BLaER1 (cell line): ENCODE measurements around the gene PHLPP1.
"Not testable (repeated sequence)": the region's sequence is repeated elsewhere in the genome, so short reads cannot be mapped to it uniquely, and the experiment has no call there.

Source experiments
- H3K27ac ChIP-seq: shearing (Covaris generic); formaldehyde crosslinking; 2 replicates; pipeline ENCODE4 v1.8.1; 2022
- H3K27me3 ChIP-seq: shearing (Covaris generic); formaldehyde crosslinking; 2 replicates; pipeline ENCODE4 v1.8.1; 2022
- H3K36me3 ChIP-seq: shearing (Covaris generic); formaldehyde crosslinking; 2 replicates; pipeline ENCODE4 v1.8.1; 2022
- H3K4me1 ChIP-seq: shearing (Covaris generic); formaldehyde crosslinking; 2 replicates; pipeline ENCODE4 v1.8.1; 2022
- H3K4me2 ChIP-seq: shearing (Covaris generic); formaldehyde crosslinking; 2 replicates; pipeline ENCODE4 v1.8.1; 2022
- H3K4me3 ChIP-seq: shearing (Covaris generic); formaldehyde crosslinking; 2 replicates; pipeline ENCODE4 v1.8.1; 2022
- H3K9ac ChIP-seq: shearing (Covaris generic); formaldehyde crosslinking; 2 replicates; pipeline ENCODE4 v1.8.1; 2022
- H3K9me3 ChIP-seq: shearing (Covaris generic); formaldehyde crosslinking; 2 replicates; pipeline ENCODE4 v1.8.1; 2022
- H4K20me1 ChIP-seq: shearing (Covaris generic); formaldehyde crosslinking; 2 replicates; pipeline ENCODE4 v1.8.1; 2022
- Cebpa-rat ChIP-seq: shearing (Covaris generic); IDR thresholded peaks from 2 replicates; pipeline ENCODE4 v1.8.1; 2022

Gene PHLPP1

DNA sequence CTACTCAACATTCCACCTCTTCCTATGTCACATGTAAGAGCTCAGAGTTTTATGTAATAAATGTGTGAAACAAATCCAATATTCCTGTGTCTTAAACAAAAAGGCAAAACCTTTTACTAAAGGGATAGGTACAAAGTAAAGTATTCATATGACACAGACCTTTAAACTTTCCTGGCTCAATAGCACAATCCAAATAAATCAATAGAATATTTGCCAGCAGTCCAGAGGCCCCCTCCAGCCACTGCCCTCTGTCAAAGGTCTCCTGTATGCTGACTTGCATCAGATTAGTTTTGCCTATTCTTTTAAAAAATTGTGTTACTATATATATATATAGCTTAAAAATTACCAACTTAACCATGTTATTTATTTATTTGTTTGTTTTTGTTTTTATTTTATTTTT, 17.7 kb upstream of the PHLPP1 start:
- Histone ChIP-seq H3K4me3 (no peak overlapping the region), H3K9me3 (peaks cover 12% of the 10 kb centered on the region), H4K20me1 (no peaks in the 10 kb centered on the region), H3K27ac (no peak overlapping the region), H3K4me2 (no peak overlapping the region), H3K4me1 (peaks cover 13% of the 10 kb centered on the region), H3K27me3 (no peaks in the 10 kb centered on the region), H3K36me3 (no peaks in the 10 kb centered on the region), H3K9ac (no peak overlapping the region)
- TF ChIP-seq Cebpa-rat = no peak

DNA sequence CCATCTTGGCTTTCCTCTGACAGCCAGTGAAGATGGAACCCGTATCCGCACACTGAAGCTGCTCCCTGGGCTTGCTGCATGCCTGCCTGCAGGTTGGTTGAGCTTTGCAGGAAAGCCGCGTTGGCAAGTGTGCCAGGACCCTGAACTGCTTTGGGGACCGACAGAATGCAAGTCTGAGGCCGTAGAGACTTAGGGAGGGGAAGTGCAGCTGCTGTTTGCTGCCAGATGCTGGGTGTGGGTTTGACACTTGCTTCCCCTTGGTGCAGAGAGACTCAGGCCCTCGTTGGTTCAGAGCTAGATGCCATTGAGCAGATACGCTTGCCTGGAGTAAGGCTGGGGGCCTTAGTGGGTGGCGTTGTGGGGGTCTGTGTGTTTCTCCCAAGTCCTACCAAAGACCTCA, 13.1 kb upstream of the PHLPP1 start:
- Histone ChIP-seq H4K20me1 (no peaks in the 10 kb centered on the region), H3K4me2 (peak overlapping the region; percentile 58), H3K9me3 (peaks cover 8% of the 10 kb centered on the region; the same call in 1 of the 2 replicates), H3K4me3 (no peak overlapping the region), H3K36me3 (no peaks in the 10 kb centered on the region), H3K4me1 (peaks cover 22% of the 10 kb centered on the region), H3K27me3 (no peaks in the 10 kb centered on the region), H3K9ac (peak overlapping the region; percentile 22; the same call in 1 of the 2 replicates), H3K27ac (peak overlapping the region; percentile 63)
- no peak for TF ChIP-seq Cebpa-rat

DNA sequence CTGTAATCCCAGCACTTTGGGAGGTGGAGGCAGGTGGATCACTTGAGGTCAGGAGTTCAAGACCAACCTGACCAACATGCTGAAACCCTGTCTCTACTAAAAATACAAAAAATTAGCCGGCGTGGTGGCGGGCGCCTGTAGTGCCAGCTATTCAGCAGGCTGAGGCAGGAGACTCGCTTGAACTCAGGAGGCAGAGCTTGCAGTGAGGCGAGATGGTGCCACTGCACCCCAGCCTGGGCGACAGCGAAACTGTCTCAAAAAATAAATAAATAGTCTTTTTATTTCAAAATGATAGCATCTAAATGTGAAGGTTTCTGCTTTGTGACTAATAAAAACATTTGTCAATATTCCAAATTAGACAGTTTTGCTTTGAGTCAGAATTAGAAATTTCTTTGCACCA, 8.5 kb upstream of the PHLPP1 start:
- not testable (repeated sequence) for H3K36me3 ChIP-seq, H3K27ac ChIP-seq, H3K4me2 ChIP-seq, H3K4me3 ChIP-seq, H3K9ac ChIP-seq, H3K9me3 ChIP-seq, H3K27me3 ChIP-seq, H4K20me1 ChIP-seq
- H3K4me1 ChIP-seq = peaks cover 35% of the 10 kb centered on the region

DNA sequence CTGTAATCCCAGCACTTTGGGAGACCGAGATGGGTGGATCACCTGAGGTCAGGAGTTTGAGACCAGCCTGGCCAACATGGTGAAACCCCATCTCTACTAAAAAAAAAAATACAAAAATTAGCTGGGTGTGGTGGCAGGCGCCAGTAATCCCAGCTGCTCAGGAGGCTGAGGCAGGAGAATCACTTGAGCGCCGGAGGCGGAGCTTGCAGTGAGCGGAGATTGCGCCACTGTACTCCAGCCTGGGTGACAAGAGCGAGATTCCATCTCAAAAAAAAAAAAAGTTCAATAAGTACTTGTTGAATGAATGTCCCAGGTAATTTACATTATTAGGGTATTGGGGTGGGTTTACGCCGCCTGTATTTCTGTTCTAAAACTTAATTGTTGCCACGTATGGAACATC, 5.4 kb upstream of the PHLPP1 start:
- not testable (repeated sequence) for H3K9ac ChIP-seq, H4K20me1 ChIP-seq, H3K27ac ChIP-seq, H3K27me3 ChIP-seq, H3K9me3 ChIP-seq, H3K36me3 ChIP-seq, H3K4me3 ChIP-seq
- peaks cover 32% of the 10 kb centered on the region for H3K4me1 ChIP-seq
- peak overlapping the region; percentile 42; the same call in 1 of the 2 replicates for H3K4me2 ChIP-seq

DNA sequence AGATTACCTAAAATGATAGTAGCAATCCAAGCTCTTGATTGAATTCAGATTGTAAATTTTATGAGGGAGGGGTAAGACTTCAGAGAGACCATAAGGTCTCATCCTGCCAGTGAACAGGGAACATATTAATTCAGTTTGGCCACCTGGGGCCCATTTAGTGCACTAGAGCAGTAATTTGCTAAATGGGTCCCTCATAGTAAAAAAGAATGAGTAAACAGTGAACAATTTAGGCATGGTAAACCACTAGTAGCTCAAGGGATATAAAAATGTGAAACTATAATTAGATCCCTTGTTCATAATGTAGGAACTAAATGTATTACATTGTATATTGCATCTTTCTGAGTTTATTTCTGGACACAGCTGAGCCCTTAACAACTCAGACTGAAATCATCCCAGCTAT, 4.9 kb upstream of the PHLPP1 start:
- Histone ChIP-seq H3K4me1 (peaks cover 32% of the 10 kb centered on the region), H3K9ac (no peak overlapping the region), H3K36me3 (no peaks in the 10 kb centered on the region), H3K9me3 (no peaks in the 10 kb centered on the region), H3K4me2 (peak overlapping the region; percentile 42), H4K20me1 (no peaks in the 10 kb centered on the region), H3K27me3 (no peaks in the 10 kb centered on the region), H3K27ac (no peak overlapping the region), H3K4me3 (no peak overlapping the region)
- no peak for TF ChIP-seq Cebpa-rat

DNA sequence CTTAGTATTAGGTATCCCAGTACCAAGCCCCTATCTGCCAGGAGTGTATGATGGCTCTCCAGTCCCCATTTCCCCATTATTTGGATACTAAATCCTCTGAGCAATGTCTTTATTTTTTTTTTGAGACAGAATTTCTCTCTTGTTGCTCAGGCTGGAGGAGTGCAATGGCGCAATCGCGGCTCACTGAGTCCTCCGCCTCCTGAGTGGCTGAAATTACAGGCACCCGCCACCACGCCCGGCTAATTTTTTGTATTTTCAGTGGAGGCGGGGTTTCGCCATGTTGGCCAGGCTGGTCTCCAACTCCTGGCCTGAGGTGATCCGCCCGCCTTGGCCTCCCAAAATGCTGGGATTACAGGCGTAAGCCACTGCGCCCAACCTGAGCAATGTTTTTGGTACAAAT, 3.6 kb upstream of the PHLPP1 start:
- Histone ChIP-seq H3K9ac (no peak overlapping the region), H3K4me3 (no peak overlapping the region), H3K27ac (no peak overlapping the region), H3K4me2 (no peak overlapping the region), H3K27me3 (no peaks in the 10 kb centered on the region), H4K20me1 (peaks cover 8% of the 10 kb centered on the region; the same call in 1 of the 2 replicates), H3K36me3 (no peaks in the 10 kb centered on the region), H3K4me1 (peaks cover 32% of the 10 kb centered on the region), H3K9me3 (no peaks in the 10 kb centered on the region)
- TF ChIP-seq Cebpa-rat = no peak

DNA sequence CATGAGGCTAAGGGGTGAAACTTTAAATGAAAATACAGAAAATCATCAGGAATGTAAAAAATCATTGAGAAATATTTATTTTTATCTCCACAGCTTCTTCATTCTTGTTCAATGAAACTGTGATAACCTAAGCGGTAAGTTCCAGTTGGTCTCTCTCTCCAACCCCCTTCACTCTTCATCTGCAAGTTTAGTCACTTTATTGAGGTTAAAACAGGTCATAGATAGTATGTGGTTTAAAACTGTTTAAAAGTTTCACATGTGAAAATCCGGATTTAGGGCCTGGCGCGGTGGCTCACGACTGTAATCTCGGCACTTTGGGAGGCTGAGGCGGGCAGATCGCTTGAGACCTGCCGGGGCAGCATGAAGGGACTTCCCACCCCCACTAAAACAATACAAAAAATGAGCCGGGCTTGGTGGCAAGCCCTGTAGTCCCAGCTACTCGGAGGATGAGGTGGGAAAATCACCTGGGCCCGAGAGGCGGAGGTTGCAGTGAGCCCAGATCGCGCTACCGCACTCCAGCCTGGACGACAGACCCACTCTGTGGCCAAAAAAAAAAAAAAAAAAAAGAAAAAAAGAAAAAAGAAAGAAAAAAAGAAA, 1.6 kb upstream of the PHLPP1 start:
- no peak for TF ChIP-seq Cebpa-rat
- no peaks in the 10 kb centered on the region for H3K27me3 ChIP-seq
- peaks cover 34% of the 10 kb centered on the region for H3K4me1 ChIP-seq
- no peak overlapping the region; the same call in 1 of the 2 replicates for H3K9ac ChIP-seq
- no peaks in the 10 kb centered on the region for H3K36me3 ChIP-seq
- H3K27ac ChIP-seq = no peak overlapping the region
- H3K4me3 ChIP-seq = no peak overlapping the region
- peaks cover 26% of the 10 kb centered on the region for H4K20me1 ChIP-seq
- H3K9me3 ChIP-seq = no peaks in the 10 kb centered on the region
- peak overlapping the region; percentile 81; the same call in 1 of the 2 replicates for H3K4me2 ChIP-seq

DNA sequence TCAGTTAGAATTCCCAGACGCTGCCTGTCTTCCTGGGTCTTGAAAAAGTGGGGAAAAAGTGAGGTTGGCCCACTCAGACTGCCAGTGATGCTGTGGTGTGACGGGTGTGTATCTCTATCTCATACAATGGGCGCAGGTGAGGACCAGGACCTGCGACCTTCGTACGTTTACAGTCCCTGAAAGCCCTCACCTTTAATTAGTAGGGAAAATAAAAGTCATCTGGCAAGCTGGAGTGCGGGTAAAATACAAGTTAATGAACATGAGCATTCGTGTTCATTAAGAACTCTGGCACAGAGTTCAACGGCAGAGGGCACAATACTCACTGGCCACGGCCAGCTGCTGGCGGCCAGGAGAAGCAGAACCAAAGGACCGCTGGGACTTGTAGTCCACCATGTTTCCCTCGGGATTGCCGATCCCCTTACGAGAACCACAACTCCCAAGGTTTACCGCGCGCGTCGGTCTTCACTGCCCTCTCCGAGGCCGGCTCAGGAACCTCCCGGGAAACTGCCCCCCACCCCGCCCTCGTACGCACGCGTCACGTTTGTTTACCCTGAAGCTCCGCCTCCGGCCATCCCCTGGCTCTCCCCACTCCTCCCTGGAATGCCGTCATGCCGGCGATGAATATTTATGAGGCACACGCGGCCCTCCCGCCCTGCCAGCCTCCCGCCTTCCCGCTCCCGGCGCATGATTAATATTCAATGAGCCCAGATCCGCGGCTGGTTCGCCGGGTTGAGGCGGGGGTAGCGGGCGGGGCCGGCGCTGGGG, 488 bp upstream of the PHLPP1 start:
- Histone ChIP-seq H3K9me3 (no peaks in the 10 kb centered on the region), H3K9ac (peak overlapping the region; percentile 96), H3K36me3 (no peaks in the 10 kb centered on the region), H3K27ac (peak overlapping the region; percentile 97), H3K4me3 (peak overlapping the region; percentile 97), H3K27me3 (no peaks in the 10 kb centered on the region), H3K4me2 (peak overlapping the region; percentile 81), H3K4me1 (peaks cover 43% of the 10 kb centered on the region), H4K20me1 (peaks cover 37% of the 10 kb centered on the region)
- TF ChIP-seq Cebpa-rat = no peak

DNA sequence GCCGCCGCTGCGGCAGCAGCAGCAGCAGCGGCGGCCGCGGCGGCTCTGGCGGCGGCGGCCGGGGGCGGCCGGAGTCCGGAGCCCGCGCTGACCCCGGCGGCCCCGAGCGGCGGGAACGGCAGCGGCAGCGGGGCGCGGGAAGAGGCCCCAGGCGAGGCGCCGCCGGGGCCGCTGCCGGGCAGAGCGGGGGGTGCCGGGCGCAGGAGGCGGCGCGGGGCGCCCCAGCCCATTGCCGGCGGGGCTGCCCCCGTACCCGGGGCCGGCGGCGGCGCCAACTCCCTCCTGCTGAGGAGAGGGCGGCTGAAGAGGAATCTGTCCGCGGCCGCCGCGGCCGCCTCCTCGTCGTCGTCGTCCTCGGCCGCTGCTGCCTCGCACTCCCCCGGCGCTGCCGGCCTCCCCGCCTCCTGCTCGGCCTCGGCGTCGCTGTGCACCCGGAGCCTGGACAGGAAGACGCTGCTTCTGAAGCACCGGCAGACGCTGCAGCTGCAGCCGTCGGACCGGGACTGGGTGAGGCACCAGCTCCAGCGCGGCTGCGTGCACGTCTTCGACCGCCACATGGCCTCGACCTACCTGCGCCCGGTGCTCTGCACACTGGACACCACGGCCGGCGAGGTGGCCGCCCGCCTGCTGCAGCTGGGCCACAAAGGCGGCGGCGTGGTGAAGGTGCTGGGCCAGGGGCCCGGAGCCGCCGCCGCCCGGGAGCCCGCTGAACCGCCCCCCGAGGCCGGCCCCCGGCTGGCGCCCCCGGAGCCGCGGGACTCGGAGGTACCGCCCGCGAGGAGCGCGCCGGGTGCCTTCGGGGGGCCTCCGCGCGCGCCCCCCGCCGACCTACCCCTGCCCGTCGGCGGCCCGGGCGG, 646 bp downstream of the PHLPP1 start:
- Histone ChIP-seq H3K9me3 (no peaks in the 10 kb centered on the region), H3K4me1 (peaks cover 43% of the 10 kb centered on the region), H3K9ac (peak overlapping the region; percentile 96), H4K20me1 (peaks cover 49% of the 10 kb centered on the region), H3K4me3 (peak overlapping the region; percentile 97), H3K36me3 (no peaks in the 10 kb centered on the region), H3K27ac (peak overlapping the region; percentile 97), H3K27me3 (no peaks in the 10 kb centered on the region), H3K4me2 (peak overlapping the region; percentile 75)
- no peak for TF ChIP-seq Cebpa-rat
